Activated T-helper 1 cell treated with anti-CD3 and anti-CD28 coated beads, Interleukin-12 subunit alpha, Interleukin-12 subunit beta, Interleukin-2, Interleukin-4 antibody, amounts not matched to agents 30 ng/mL and 10 ng/mL and 1 ng/mL, durations not matched to agents 14 hours and 24 hours and 36 hours (primary cell): ENCODE results near the gene KIF5A. TPM values are rescaled to one million over a fixed set of nuclear protein-coding genes. Genes with fewer than 3 reads are reported as not detected.

Experiments
- DNase-seq: peaks from one replicate; pipeline ENCODE4 v3.0.0; 2021; ENCODE audit warnings: low spot score
- H3K27ac Mint-ChIP-seq: one replicate; pipeline ENCODE4 v1.8.0; 2021; ENCODE audit warnings: mild to moderate bottlenecking, mixed read lengths
- H3K27me3 Mint-ChIP-seq: one replicate; pipeline ENCODE4 v1.8.0; 2022; ENCODE audit warnings: mild to moderate bottlenecking, moderate library complexity, mixed read lengths; ENCODE audit not compliant: insufficient read depth
- H3K36me3 Mint-ChIP-seq: one replicate; pipeline ENCODE4 v1.8.0; 2021; ENCODE audit warnings: low read depth, mixed read lengths
- H3K4me1 Mint-ChIP-seq: one replicate; pipeline ENCODE4 v1.8.0; 2021; ENCODE audit warnings: low read depth, mixed read lengths
- H3K4me3 Mint-ChIP-seq: one replicate; pipeline ENCODE4 v1.8.0; 2021; ENCODE audit warnings: mild to moderate bottlenecking, moderate library complexity, mixed read lengths
- H3K9me3 Mint-ChIP-seq: one replicate; pipeline ENCODE4 v1.8.0; 2021; ENCODE audit warnings: mixed read lengths
- intact Hi-C: fragments of 100-400 bp; cut with micrococcal nuclease; formaldehyde crosslinking; loops from one replicate; pipeline ENCODE4 v1.15.1; 2024
- total RNA-seq: library from RNA; stranded (reverse); gene quantifications from 2 replicates; pipeline ENCODE4 v1.2.3, GENCODE V29; 2022

Gene KIF5A
- total RNA-seq, 1 donor from 2014 or later: 2.4 TPM

GRCh38 chr12:57620936-57621496 is 71.2 kb downstream of the KIF5A start:
- Mint-ChIP-seq H3K36me3 (no peaks in the 10 kb centered on the region), H3K4me1 (peaks cover 23% of the 10 kb centered on the region), H3K4me3 (peak overlapping the region; percentile 80), H3K27me3 (peaks cover 89% of the 10 kb centered on the region), H3K27ac (peak overlapping the region; percentile 71), H3K9me3 (no peaks in the 10 kb centered on the region)
- intact Hi-C loops: loop anchor here (1.0 to 10.0 kb wide), 6 partner anchors 8 to 376 kb away; partner anchors contain the start of genes ARHGEF25, GLI1 and PIP4K2C
- DNase-seq: no peak

GRCh38 chr12:57621497-57622292 is 71.9 kb downstream of the KIF5A start:
- intact Hi-C loops: loop anchor here (1.0 to 10.0 kb wide), 7 partner anchors 8 to 377 kb away; partner anchors contain the start of genes ARHGEF25, B4GALNT1, GLI1 and PIP4K2C
- peaks cover 23% of the 10 kb centered on the region for H3K4me1 Mint-ChIP-seq

GRCh38 chr12:57622293-57623245 is 72.7 kb downstream of the KIF5A start:
- H3K4me1 Mint-ChIP-seq: peaks cover 23% of the 10 kb centered on the region
- intact Hi-C loops: loop anchor here (1.0 to 10.0 kb wide), 2 partner anchors 11 to 378 kb away; partner anchors contain the start of gene B4GALNT1
- no peaks in the 10 kb centered on the region for H3K36me3 Mint-ChIP-seq
- H3K27ac Mint-ChIP-seq: no peak overlapping the region
- H3K9me3 Mint-ChIP-seq: no peaks in the 10 kb centered on the region
- peaks cover 89% of the 10 kb centered on the region for H3K27me3 Mint-ChIP-seq
- peak overlapping the region; percentile 19 for H3K4me3 Mint-ChIP-seq
- no peak for DNase-seq

More at GRCh38 chr12:57621497-57622292, 71.9 kb downstream of the KIF5A start:
- DNase-seq: peak; percentile 48
- no peaks in the 10 kb centered on the region for H3K36me3 Mint-ChIP-seq
- H3K9me3 Mint-ChIP-seq: no peaks in the 10 kb centered on the region
- no peak overlapping the region for H3K27ac Mint-ChIP-seq
- H3K27me3 Mint-ChIP-seq: peaks cover 91% of the 10 kb centered on the region
- H3K4me3 Mint-ChIP-seq: peak overlapping the region; percentile 80

- peaks cover 87% of the 10 kb centered on the region for H3K27me3 Mint-ChIP-seq
- no peak for DNase-seq
These were observed 73.5 kb downstream of the KIF5A start for GRCh38 chr12:57623385-57623784.

GRCh38 chr12:57623811-57624390 is 74.1 kb downstream of the KIF5A start:
- no peak for DNase-seq
- intact Hi-C loops: loop anchor here (10.0 kb wide), 1 partner anchor 379 kb away; no protein-coding TSS in a partner anchor
- peaks cover 22% of the 10 kb centered on the region for H3K4me1 Mint-ChIP-seq

More at GRCh38 chr12:57623385-57623784, 73.5 kb downstream of the KIF5A start:
- peaks cover 23% of the 10 kb centered on the region for H3K4me1 Mint-ChIP-seq
- intact Hi-C loops: loop anchor here (10.0 kb wide), 1 partner anchor 379 kb away; no protein-coding TSS in a partner anchor
- no peak overlapping the region for H3K4me3 Mint-ChIP-seq
- no peak overlapping the region for H3K27ac Mint-ChIP-seq
- peaks cover 2% of the 10 kb centered on the region for H3K36me3 Mint-ChIP-seq
- no peaks in the 10 kb centered on the region for H3K9me3 Mint-ChIP-seq

GRCh38 chr12:57624441-57625220 is 74.8 kb downstream of the KIF5A start:
- Mint-ChIP-seq H3K4me1 (peaks cover 16% of the 10 kb centered on the region), H3K36me3 (peaks cover 2% of the 10 kb centered on the region), H3K27me3 (peaks cover 87% of the 10 kb centered on the region), H3K4me3 (no peak overlapping the region), H3K27ac (no peak overlapping the region), H3K9me3 (no peaks in the 10 kb centered on the region)
- intact Hi-C loops: loop anchor here (10.0 kb wide), 1 partner anchor 380 kb away; no protein-coding TSS in a partner anchor
- no peak for DNase-seq

More at GRCh38 chr12:57623811-57624390, 74.1 kb downstream of the KIF5A start:
- no peak overlapping the region for H3K27ac Mint-ChIP-seq
- H3K9me3 Mint-ChIP-seq: no peaks in the 10 kb centered on the region
- peaks cover 2% of the 10 kb centered on the region for H3K36me3 Mint-ChIP-seq
- no peak overlapping the region for H3K4me3 Mint-ChIP-seq
- H3K27me3 Mint-ChIP-seq: peaks cover 87% of the 10 kb centered on the region

GRCh38 chr12:57625261-57626032 is 75.6 kb downstream of the KIF5A start:
- DNase-seq: no peak
- intact Hi-C loops: loop anchor here (10.0 kb wide), 1 partner anchor 381 kb away; no protein-coding TSS in a partner anchor

GRCh38 chr12:57626111-57626920 is 76.5 kb downstream of the KIF5A start:
- no peak for DNase-seq
- no peaks in the 10 kb centered on the region for H3K9me3 Mint-ChIP-seq
- H3K27ac Mint-ChIP-seq: no peak overlapping the region
- peaks cover 6% of the 10 kb centered on the region for H3K4me1 Mint-ChIP-seq
- intact Hi-C loops: loop anchor here (10.0 kb wide), 1 partner anchor 382 kb away; no protein-coding TSS in a partner anchor
- H3K36me3 Mint-ChIP-seq: peaks cover 2% of the 10 kb centered on the region
- peaks cover 88% of the 10 kb centered on the region for H3K27me3 Mint-ChIP-seq
- no peak overlapping the region for H3K4me3 Mint-ChIP-seq

More at GRCh38 chr12:57625261-57626032, 75.6 kb downstream of the KIF5A start:
- Mint-ChIP-seq H3K36me3 (peaks cover 2% of the 10 kb centered on the region), H3K4me3 (no peak overlapping the region), H3K27ac (no peak overlapping the region), H3K27me3 (peaks cover 89% of the 10 kb centered on the region), H3K9me3 (no peaks in the 10 kb centered on the region), H3K4me1 (peaks cover 15% of the 10 kb centered on the region)

GRCh38 chr12:57626921-57627445 is 77.1 kb downstream of the KIF5A start:
- DNase-seq: no peak
- H3K27ac Mint-ChIP-seq: no peak overlapping the region
- no peaks in the 10 kb centered on the region for H3K9me3 Mint-ChIP-seq
- peaks cover 2% of the 10 kb centered on the region for H3K36me3 Mint-ChIP-seq
- H3K27me3 Mint-ChIP-seq: peaks cover 89% of the 10 kb centered on the region
- H3K4me3 Mint-ChIP-seq: no peak overlapping the region
- intact Hi-C loops: loop anchor here (10.0 kb wide), 1 partner anchor 382 kb away; no protein-coding TSS in a partner anchor
- peaks cover 3% of the 10 kb centered on the region for H3K4me1 Mint-ChIP-seq
